ENCODE results near the gene PCDHGC5. TPM values are rescaled to one million over a fixed set of nuclear protein-coding genes. Genes with fewer than 3 reads are reported as not detected.

Gene PCDHGC5
- total and polyA plus RNA-seq, 2 donors from 2014 or later = 1.4 TPM; not detected in 1

DNA sequence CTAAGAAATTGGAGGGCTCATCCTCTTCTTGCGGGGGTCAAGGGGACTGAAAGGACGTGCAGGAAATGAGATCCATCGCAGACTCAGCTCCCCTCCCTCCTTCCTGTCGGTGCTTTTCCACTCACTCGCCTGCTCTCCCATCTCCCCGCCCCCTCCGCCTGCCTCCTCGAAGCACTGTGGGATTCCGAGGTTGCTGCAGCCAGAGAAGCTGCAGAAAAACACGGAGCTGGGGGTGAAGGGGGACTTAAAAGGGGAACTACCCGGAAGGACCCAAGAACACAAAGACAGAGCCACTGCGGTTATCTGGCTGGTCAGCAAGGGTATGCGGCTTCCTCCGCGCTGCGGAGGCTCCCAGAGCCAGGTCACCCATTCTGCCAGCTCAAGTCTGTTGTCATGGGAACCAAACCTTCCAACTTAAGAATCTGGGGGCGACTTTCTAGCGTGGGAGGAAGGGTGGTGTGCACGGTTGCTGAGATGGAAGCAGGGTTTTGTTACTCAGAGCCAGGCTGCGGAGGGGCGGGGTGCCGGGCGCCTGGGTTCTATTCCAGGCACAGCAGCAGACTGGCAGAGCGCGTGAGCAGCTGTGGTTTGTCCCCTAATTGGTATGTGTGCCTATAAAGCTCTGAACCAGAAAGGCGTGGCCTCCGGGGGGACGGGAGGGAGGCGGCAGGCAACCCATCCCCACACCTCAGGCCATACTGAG lies 24.9 kb downstream of the PCDHGC5 start:
- H3K27ac ChIP-seq (ENCODE audit: low read depth in 2 of 2, low read length in 2 of 2) = peak overlapping the region; percentile 69 to 77
- peaks cover 6 to 18% (median 7%) of the 10 kb centered on the region in 3 donors for H3K36me3 ChIP-seq (ENCODE audit: control insufficient read depth in 2 of 3, insufficient read depth in 3 of 3, low read length in 3 of 3)

DNA sequence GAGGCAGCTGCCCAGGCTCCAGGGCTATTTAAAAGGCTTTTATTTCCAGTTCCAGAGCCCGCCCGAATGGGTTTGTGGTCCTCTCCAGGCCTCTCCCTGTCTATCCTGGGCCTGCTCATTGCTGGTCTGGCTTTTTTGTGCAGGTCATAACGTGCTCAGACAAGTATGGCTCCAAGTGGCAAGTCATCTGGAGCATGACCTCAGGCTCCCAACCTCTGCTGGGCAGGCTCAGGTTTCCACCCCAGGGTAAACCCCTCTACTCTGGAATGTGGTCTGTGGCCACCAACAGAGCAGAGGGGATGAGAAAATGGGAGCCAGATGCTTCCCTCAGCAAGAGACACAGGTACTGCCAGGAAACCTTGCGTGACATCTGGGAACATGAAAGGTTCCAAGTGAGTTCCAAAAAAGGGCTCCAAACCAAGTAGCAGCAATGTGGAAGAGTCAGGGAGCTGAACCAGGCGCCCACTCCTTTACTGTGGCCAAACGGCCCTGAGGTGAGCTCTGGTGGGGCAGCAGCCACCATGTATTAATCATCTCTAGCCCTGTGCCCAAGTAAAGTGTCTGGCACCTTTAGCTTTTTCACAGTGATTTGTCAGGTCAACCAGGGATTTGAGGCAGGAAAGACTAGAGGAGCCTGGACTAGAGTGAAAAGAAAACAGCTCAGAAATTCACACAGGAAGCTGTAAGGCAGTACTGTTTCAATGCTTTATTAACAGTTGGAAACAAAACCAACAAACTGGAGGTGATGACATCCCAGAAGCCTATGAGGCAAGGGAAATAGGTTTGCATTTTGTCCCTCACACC lies 25.7 kb downstream of the PCDHGC5 start:
- intact Hi-C loops (cut with DNase I) = no loop called here
- Histone ChIP-seq H3K4me3 (ENCODE audit: low read length in 3 of 3) (peak overlapping the region in 1 of 3 donors; percentile 93), H3K27ac (ENCODE audit: low read depth in 2 of 2, low read length in 2 of 2) (peak overlapping the region; percentile 60 to 69), H3K9ac (ENCODE audit: low read length in 3 of 3) (no peak overlapping the region), H3K4me1 (ENCODE audit: control insufficient read depth in 2 of 3, insufficient read depth in 2 of 3, low read depth in 1 of 3, low read length in 3 of 3) (peaks cover 7 to 12% (median 9%) of the 10 kb centered on the region in 3 donors), H3K36me3 (ENCODE audit: control insufficient read depth in 2 of 3, insufficient read depth in 3 of 3, low read length in 3 of 3) (peaks cover 10 to 25% (median 14%) of the 10 kb centered on the region in 3 donors), H3K9me3 (ENCODE audit: control insufficient read depth in 2 of 3, insufficient read depth in 1 of 3, low read length in 3 of 3) (no peaks in the 10 kb centered on the region), H3K27me3 (ENCODE audit: control insufficient read depth, insufficient read depth, low read length) (no peaks in the 10 kb centered on the region)
- FAIRE-seq = no peak
- DNase-seq = peak in 1 of 5 donors; percentile 56
- TF ChIP-seq, protein P1, sequence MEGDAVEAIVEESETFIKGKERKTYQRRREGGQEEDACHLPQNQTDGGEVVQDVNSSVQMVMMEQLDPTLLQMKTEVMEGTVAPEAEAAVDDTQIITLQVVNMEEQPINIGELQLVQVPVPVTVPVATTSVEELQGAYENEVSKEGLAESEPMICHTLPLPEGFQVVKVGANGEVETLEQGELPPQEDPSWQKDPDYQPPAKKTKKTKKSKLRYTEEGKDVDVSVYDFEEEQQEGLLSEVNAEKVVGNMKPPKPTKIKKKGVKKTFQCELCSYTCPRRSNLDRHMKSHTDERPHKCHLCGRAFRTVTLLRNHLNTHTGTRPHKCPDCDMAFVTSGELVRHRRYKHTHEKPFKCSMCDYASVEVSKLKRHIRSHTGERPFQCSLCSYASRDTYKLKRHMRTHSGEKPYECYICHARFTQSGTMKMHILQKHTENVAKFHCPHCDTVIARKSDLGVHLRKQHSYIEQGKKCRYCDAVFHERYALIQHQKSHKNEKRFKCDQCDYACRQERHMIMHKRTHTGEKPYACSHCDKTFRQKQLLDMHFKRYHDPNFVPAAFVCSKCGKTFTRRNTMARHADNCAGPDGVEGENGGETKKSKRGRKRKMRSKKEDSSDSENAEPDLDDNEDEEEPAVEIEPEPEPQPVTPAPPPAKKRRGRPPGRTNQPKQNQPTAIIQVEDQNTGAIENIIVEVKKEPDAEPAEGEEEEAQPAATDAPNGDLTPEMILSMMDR (IDR thresholded peaks at IDR 0.05; ENCODE audit: borderline replicate concordance, extremely low read depth, insufficient read depth) = no peak

More for the DNA sequence above, 24.9 kb downstream of the PCDHGC5 start:
- FAIRE-seq (no peak), DNase-seq (peak; percentile 88 to 95 (median 92))
- intact Hi-C loops (cut with DNase I) = no loop called here
- Histone ChIP-seq H3K9ac (ENCODE audit: low read length in 3 of 3) (peak overlapping the region in 2 of 3 donors; percentile 75 to 99), H3K9me3 (ENCODE audit: control insufficient read depth in 2 of 3, insufficient read depth in 1 of 3, low read length in 3 of 3) (no peaks in the 10 kb centered on the region), H3K4me3 (ENCODE audit: low read length in 3 of 3) (peak overlapping the region; percentile 92 to 99 (median 93)), H3K4me1 (ENCODE audit: control insufficient read depth in 2 of 3, insufficient read depth in 2 of 3, low read depth in 1 of 3, low read length in 3 of 3) (peaks cover 11 to 16% (median 14%) of the 10 kb centered on the region in 3 donors), H3K27me3 (ENCODE audit: control insufficient read depth, insufficient read depth, low read length) (no peaks in the 10 kb centered on the region)
- TF ChIP-seq, protein P1 (IDR thresholded peaks at IDR 0.05; ENCODE audit: borderline replicate concordance, extremely low read depth, insufficient read depth) = no peak

DNA sequence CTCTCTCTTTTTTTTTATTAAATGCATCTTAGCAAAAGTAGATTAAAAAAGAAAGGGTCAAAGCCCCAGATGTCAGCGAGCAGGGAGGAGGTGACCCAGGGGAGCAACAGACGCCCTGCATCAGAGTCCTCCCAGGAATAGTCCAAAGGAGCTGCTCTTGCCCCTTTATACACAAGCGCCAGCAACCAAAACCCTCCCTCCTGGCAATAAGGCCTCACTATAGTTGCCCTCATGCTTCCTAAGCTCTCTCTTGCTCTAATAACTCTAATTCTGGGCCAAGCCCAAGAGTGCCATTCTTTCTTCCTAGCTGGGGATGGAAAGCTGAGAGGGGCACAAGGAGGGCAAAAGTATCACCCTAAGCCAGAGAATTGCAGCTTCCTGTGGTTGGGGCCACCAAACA lies 26.3 kb downstream of the PCDHGC5 start:
- Histone ChIP-seq H3K36me3 (ENCODE audit: control insufficient read depth in 2 of 3, insufficient read depth in 3 of 3, low read length in 3 of 3) (peaks cover 10 to 31% (median 17%) of the 10 kb centered on the region in 3 donors), H3K9me3 (ENCODE audit: control insufficient read depth in 2 of 3, insufficient read depth in 1 of 3, low read length in 3 of 3) (no peaks in the 10 kb centered on the region), H3K9ac (ENCODE audit: low read length in 3 of 3) (no peak overlapping the region), H3K27me3 (ENCODE audit: control insufficient read depth, insufficient read depth, low read length) (no peaks in the 10 kb centered on the region), H3K4me3 (ENCODE audit: low read length in 3 of 3) (no peak overlapping the region), H3K27ac (ENCODE audit: low read depth in 2 of 2, low read length in 2 of 2) (no peak overlapping the region), H3K4me1 (ENCODE audit: control insufficient read depth in 2 of 3, insufficient read depth in 2 of 3, low read depth in 1 of 3, low read length in 3 of 3) (peaks cover 7 to 9% (median 7%) of the 10 kb centered on the region in 3 donors)
- FAIRE-seq (no peak), DNase-seq (peak in 2 of 5 donors; percentile 1 to 35)
- intact Hi-C loops (cut with DNase I) = no loop called here
- TF ChIP-seq, protein P1 (IDR thresholded peaks at IDR 0.05; ENCODE audit: borderline replicate concordance, extremely low read depth, insufficient read depth) = no peak

Data from kidney (tissue), 14 donors.